Hippocampal formation (tissue), 2 donors: Measurements from ENCODE around the gene GDPD4.

Experiments
- DNase-seq, 2 donors: peaks; one replicate each; lab custom pipeline; 2025; lab: John Stamatoyannopoulos, UW

GDPD4 gene

GRCh38 chr11:77294040-77294439, 7.4 kb downstream of the GDPD4 start:
- no peak for DNase-seq

DNA sequence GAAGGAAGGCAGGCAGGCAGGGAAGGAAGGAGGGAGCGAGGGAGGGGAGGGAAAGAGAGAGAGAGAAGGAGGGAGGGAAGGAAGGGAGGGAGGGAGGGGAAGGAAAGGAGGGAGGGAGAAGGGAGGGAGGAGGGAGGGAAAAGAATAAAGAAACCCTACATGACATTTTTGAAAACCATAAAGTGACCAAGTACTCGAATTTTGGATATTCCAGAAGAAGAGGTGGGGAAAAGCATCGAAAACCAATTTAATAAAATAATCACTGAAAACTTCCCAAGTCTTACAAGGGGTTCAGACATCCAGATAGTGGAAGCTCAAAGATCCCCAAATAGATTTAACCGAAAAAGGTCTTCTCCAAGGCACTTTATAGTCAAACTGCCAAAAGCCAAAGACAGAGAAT, 11.7 kb downstream of the GDPD4 start:
- no peak for DNase-seq

DNA sequence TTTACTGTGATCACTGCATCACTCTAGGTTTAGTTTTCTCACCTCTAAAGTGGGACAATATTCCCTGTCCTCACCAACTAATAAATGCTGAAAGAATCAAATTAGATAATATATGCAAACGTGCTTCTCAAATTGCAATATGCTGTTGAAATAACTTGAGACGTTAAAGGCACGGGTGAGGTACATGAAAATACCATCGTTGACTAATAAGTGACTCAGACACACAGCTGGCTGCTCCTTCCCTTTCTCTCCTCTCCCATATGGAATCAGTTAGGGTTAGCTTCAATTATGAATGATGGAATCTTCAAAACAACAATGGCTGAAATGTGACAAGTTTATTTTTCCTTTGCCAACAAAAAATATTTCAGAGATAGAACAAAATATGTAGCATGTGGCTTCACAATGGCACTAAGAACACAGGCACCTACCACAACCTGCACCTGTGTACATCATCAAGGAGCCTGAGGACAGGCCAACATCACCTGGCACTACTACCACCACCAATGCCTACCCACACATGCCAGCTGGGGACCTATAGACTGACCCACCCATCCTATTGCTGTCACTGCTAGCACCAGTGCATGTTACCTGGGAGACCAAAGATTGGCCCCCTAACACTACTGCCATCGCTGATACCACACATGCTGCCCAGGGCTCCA, 13.7 kb downstream of the GDPD4 start:
- DNase-seq = no peak

GRCh38 chr11:77287136-77287535, 14.3 kb downstream of the GDPD4 start:
- DNase-seq = no peak

GRCh38 chr11:77284476-77285468, 16.7 kb downstream of the GDPD4 start:
- DNase-seq = no peak

GRCh38 chr11:77283101-77283500, 18.4 kb downstream of the GDPD4 start:
- DNase-seq = no peak

- no peak for DNase-seq
Measured at GRCh38 chr11:77278595-77279506, 22.6 kb downstream of the GDPD4 start.

DNA sequence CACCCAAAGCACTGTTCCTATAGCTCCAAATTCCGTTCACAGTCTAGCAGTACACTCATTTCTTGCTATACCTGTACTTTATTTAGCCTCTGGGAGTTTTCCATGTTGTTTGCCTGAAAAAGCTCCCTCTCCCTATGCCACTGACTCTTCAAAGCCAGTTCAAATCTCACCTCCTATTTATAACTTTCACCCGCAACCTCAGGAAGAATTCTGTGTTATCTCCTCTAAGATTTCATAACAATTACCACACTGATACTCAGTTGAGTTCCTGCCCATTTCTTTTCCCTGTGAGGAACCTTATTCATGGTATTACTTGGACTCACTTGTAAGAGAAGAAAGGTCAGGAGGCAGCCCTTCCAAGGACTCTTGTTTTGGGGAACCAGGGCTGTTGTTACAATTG, 25.2 kb downstream of the GDPD4 start:
- no peak for DNase-seq

DNA sequence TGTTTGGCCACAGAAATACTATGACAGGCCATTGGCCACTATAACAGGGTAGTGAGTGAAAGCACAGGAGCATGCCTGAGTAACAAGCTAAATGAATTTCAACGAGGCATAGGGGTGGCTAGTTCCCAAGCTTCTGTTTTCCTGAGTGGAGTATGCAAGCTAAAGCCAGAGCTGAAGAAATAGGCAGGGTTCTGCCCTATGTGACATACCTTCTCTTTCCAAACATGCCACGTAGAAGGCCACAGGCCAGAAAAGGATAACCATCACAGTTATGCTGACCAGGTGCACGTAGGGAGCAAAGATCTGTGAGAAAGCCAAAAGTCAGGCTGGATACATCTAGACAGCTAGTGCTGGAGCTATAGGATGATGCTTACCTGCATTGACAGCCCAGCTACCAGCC, 30.6 kb downstream of the GDPD4 start:
- no peak for DNase-seq

GRCh38 chr11:77269484-77270123, 31.9 kb downstream of the GDPD4 start:
- no peak for DNase-seq

DNA sequence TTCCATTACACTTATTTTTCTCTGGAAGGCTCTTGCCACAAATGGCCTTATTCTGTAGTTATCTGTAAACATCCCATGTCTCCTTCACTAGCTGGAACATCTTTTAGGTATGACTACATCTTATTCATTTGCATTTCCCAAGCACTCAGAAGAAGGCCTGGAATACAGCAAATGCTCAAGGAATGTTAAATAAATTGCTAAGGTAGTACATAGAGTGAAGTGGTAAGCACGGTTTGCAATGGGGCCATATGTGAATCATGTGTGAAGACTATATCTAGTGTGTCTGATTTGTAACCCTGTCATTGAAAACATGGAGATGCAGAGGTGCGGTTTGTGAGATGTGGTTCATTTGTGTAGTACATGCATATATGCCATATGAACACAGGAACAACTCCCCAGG, 33.5 kb downstream of the GDPD4 start:
- no peak for DNase-seq

DNA sequence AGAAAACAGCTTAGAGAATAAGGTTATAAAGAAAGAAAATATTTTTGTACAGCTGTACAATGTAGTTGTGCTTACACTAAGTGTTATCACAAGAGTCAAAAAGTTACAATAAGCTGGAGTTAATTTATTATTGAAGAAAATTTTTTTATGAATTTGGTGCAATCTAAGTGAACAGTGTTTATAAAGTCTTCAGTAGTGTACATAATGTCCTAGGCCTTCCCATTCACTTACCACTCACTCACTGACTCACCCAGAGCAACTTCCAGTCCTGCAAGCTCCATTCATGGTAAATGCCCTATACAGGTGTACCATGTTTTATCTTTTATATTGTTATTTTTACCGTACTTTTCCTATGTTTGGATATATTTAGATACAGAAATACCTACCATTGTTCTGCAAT, 34.7 kb downstream of the GDPD4 start:
- no peak for DNase-seq

DNA sequence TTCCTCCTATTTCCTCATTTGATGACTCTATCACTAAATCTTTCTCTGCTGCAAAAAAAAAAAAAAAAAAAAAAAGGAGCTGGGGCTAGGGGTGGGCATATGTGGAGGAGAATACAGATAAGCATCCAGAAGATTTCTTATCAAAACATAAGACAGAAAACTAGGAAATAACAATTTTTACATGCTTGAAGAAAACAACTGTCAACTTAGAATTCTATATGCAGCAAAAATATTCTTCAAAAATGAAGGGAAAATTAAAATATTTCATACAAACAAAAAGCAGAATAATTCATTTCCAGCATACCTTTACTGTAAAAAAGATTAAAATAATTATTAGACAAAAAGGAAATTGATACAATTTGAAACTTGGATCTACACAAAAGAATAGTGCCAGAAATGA, 38.7 kb downstream of the GDPD4 start:
- no peak for DNase-seq

GRCh38 chr11:77259641-77260040, 41.8 kb downstream of the GDPD4 start:
- DNase-seq = no peak

GRCh38 chr11:77253690-77254089, 47.8 kb downstream of the GDPD4 start:
- no peak for DNase-seq

DNA sequence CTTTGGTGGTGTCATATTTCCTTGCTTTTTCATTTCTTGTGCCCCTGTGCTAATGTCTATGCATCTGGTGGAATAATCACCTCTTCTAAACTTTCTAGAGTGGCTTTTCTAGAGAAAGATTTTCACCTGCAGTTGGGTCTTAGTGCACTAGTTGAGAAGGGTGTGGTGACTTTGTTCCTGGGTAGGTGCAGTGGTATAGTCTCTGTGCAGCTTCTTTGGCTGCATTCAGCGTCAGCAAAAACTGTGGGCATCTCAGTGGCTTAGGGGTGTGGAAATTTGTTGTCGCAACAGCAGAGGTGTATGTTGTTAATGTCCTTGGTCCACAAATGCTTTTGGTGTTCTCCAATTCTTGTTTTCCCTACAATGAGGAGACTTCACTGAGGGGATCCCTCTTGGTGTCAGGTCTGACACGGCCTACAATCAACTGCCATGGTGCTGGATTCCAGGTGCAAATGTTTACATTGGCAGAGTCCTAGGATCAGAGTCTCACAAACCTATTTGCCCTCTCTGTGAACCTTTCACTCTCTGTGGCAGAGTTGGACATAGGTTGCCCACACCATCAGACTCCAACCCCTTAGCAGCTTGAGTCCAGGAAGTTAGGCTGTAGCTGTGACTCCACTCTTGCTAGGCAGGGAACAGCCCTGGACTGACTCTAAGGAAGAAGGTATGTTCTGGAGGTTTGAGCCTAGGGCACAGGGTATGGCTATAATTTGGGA, 48.8 kb downstream of the GDPD4 start:
- DNase-seq = no peak

DNA sequence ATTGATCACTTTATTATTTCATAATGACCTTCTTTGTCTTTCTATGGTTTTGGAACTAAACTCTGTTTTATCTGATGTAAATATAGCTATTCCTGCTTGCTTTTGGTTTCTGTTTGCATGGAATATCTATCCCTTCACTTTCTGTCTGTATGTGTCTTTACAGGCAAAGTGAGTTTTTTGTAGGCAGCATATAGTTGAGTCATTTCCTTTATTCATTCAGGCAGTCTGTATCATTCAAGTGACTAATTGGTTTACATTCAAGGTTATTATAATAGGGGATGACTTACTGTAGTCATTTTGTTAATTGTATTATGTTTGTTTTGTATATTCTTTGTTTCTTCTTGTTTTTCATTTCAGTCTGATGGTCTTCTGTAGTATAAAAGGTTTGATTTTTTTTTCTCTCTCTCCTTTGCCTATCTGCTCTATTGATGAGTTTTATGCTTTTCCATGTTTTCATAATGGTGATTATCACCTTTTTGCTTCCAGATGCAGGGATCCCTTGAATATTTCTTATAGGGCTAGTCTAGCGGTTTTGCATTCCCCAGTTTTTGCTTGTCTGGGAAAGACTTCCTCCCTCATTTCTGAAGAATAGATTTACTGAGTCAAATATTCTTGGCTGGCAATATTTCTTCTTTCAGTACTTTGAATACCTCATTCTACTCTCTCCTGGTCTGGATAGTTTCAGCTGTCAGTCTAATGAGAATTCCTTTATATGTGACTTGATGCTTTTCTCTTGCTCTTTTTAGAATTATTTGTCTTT, 50.4 kb downstream of the GDPD4 start:
- DNase-seq = no peak

GRCh38 chr11:77249427-77249826, 52.1 kb downstream of the GDPD4 start:
- no peak for DNase-seq

DNA sequence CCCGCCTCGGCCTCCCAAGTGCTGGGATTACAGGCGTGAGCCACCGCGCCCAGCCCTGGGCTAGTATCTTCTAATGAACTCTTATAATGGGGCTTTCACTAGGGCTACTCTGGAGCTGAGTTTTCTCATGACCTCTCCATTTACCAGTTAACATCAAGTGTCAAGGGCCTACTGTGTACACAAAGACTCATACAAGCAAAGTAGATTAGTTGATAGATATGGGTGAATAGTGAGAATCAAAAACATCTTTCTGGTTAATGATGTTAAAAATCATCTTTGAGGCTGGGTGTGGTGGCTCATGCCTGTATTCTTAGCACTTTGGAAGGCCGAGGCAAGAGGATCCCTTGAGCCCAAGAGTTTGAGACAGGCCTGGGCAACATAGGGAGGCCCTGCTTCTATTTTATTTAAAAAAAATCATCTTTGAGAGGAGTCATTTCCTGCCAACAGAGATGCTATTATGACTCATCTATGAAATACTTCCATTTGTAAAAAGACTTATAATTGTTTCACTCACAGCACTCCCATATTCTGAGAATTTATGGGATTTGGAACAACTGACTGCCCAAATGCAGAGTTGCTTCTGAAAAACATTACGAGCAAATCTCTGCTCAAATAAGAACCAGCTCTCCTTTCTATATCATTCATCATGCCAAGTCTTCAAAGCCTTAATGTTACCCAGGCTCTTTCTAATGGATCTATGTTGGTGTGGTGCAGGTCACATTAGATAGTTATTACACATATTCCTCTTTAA, 57.0 kb downstream of the GDPD4 start:
- peak in 1 of 2 donors; percentile 0 for DNase-seq

DNA sequence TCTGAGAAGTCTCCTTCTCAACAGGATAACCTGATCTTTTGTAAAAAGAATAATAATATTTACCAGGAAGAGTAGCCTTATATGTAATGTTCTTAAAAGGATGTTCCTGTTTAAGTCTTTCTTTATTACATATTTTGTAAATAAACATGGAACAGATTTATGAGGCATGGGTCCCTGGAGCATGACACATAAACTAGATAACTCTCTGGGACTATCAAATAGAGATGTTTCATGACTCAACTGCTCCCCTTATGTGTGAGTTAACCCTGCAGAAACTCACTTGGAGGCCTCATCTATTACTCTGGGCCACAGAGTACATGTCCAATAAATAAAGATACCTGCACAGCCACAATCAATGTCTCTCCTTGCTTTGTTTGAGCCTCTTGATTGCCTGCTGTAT, 64.6 kb downstream of the GDPD4 start:
- DNase-seq = no peak
